LHCN-M2 (cell line): ENCODE data around the gene INTS15. TPM values are rescaled to one million over a fixed set of nuclear protein-coding genes. Genes with fewer than 3 reads are reported as not detected.

ENCODE experiments used
- DNase-seq: peaks from one replicate; pipeline ENCODE4 v3.0.0-alpha.2; 2012; ENCODE audit warnings: low read depth
- total RNA-seq: library from RNA; depleted of rRNA; stranded (reverse); fragments of >200 nt; gene quantifications from 2 replicates; pipeline ENCODE4 v1.2.3, GENCODE V29; 2014; rRNA removed

Gene INTS15
- total RNA-seq, 1 experiment from 2014 or later: 24.6 TPM

GRCh38 chr7:6655636-6656385 lies 66.0 kb downstream of the INTS15 start:
- no peak for DNase-seq

GRCh38 chr7:6656413-6656812 lies 66.6 kb downstream of the INTS15 start:
- no peak for DNase-seq

Other genes with a start within 250 kb of the INTS15 start
- gene FAM220A, start 241.1 kb upstream of the INTS15 start, total RNA-seq: 18.1 and 22.0 TPM in 2 replicates
- 102 and 131 TPM in 2 replicates for gene RAC1, start 215.5 kb upstream of the INTS15 start, total RNA-seq
- 18.3 and 23.6 TPM in 2 replicates for gene DAGLB, start 142.1 kb upstream of the INTS15 start, total RNA-seq
- gene KDELR2, start 105.9 kb upstream of the INTS15 start, total RNA-seq: 212 and 239 TPM in 2 replicates
- not detected in 2 replicates for gene GRID2IP, start 38.6 kb upstream of the INTS15 start, total RNA-seq
- gene ZDHHC4, start 12.6 kb upstream of the INTS15 start, total RNA-seq: 75.4 and 84.8 TPM in 2 replicates
- 0.38 and 0.69 TPM in 2 replicates for gene ZNF853, start 25.6 kb downstream of the INTS15 start, total RNA-seq
- 25.0 and 25.3 TPM in 2 replicates for gene ZNF316, start 47.3 kb downstream of the INTS15 start, total RNA-seq
- gene ZNF12, start 116.9 kb downstream of the INTS15 start, total RNA-seq: 17.4 and 19.6 TPM in 2 replicates
- not detected in 2 replicates for gene RSPH10B2, start 164.1 kb downstream of the INTS15 start, total RNA-seq
- 19.7 and 21.1 TPM in 2 replicates for gene CCZ1B, start 236.3 kb downstream of the INTS15 start, total RNA-seq